Uterus (tissue), 4 donors: ENCODE results near the gene ARAP2. TPM values are rescaled to one million over a fixed set of nuclear protein-coding genes. Genes with fewer than 3 reads are reported as not detected.

Source experiments
- DNase-seq, 2 donors: peaks; one replicate each; pipeline ENCODE4 v3.0.0-alpha.2; 2019 to 2020
- H3K27ac ChIP-seq, 2 donors: fragments of 200-600 bp; sonication (generic); 1 replicate in 1 of 2; 2 replicates in 1 of 2; pipeline ENCODE4 v1.5.1; 2016 to 2018
- H3K27me3 ChIP-seq, 2 donors: fragments of 200-600 bp; sonication (generic); one replicate each; pipeline ENCODE4 v1.5.1; 2018 to 2019; ENCODE audit warnings: control low read depth in 1 of 2
- H3K36me3 ChIP-seq, 2 donors: fragments of 200-600 bp; sonication (generic); one replicate each; pipeline ENCODE4 v1.5.1; 2019; ENCODE audit warnings: control low read depth in 1 of 2
- H3K4me1 ChIP-seq, 2 donors: fragments of 200-600 bp; sonication (generic); one replicate each; pipeline ENCODE4 v1.5.1; 2018 to 2019; ENCODE audit warnings: control low read depth in 1 of 2
- H3K4me3 ChIP-seq, 2 donors: fragments of 200-600 bp; sonication (generic); 1 replicate in 1 of 2; 2 replicates in 1 of 2; pipeline ENCODE4 v1.5.1; 2018 to 2019; ENCODE audit warnings: mild to moderate bottlenecking in 1 of 2
- H3K9me3 ChIP-seq, 2 donors: fragments of 200-600 bp; sonication (generic); one replicate each; pipeline ENCODE4 v1.5.1; 2019; ENCODE audit warnings: control low read depth in 1 of 2
- CTCF ChIP-seq, 4 experiments: fragments of 200-600 bp in 2 of 4; fragments of 450-650 bp in 2 of 4; sonication (generic) in 2 of 4; IDR thresholded peaks; one replicate each; pipeline ENCODE4 v1.5.1; 2016 to 2019; ENCODE audit warnings: antibody characterized with exemption in 4 of 4, mild to moderate bottlenecking in 2 of 4, moderate library complexity in 1 of 4
- POLR2A ChIP-seq, 2 donors: fragments of 450-650 bp; IDR thresholded peaks; one replicate each; pipeline ENCODE4 v1.6.1; 2016; ENCODE audit warnings: antibody characterized with exemption in 2 of 2, mild to moderate bottlenecking in 1 of 2, moderate library complexity in 1 of 2
- intact Hi-C: fragments of 100-400 bp; cut with DNase I; formaldehyde crosslinking; loops from one replicate; pipeline ENCODE4 v1.15.1; 2023; ENCODE audit warnings: low total_unique reads
- total RNA-seq, 4 donors: library from RNA; depleted of rRNA in 3 of 4; stranded (reverse); fragments of >200 nt in 3 of 4; gene quantifications; one replicate each; pipeline versions ENCODE4 v1.1.0 to v1.2.4, GENCODE V29; 2014 to 2023
- donor health status: DM: yes; HTN: yes; CAD: no.

ARAP2 gene
- total RNA-seq, 4 donors from 2014 or later: 10.5 to 134 (median 27.1) TPM

- Histone ChIP-seq H3K27me3 (no peaks in the 10 kb centered on the region), H3K27ac (no peak overlapping the region), H3K4me1 (no peaks in the 10 kb centered on the region), H3K4me3 (no peak overlapping the region), H3K9me3 (no peaks in the 10 kb centered on the region), H3K36me3 (no peaks in the 10 kb centered on the region)
- DNase-seq: no peak
- TF ChIP-seq POLR2A (IDR thresholded peaks at IDR 0.05): no peak
- TF ChIP-seq CTCF (IDR thresholded peaks at IDR 0.05): no peak
- intact Hi-C loops: no loop called here
These were observed 200.4 kb downstream of the ARAP2 start for GRCh38 chr4:36043901-36044300.

GRCh38 chr4:36043241-36043640, 201.1 kb downstream of the ARAP2 start:
- Histone ChIP-seq H3K27me3 (no peaks in the 10 kb centered on the region), H3K27ac (no peak overlapping the region), H3K4me1 (no peaks in the 10 kb centered on the region), H3K9me3 (no peaks in the 10 kb centered on the region), H3K4me3 (no peak overlapping the region), H3K36me3 (no peaks in the 10 kb centered on the region)
- TF ChIP-seq CTCF (IDR thresholded peaks at IDR 0.05) (no peak), POLR2A (IDR thresholded peaks at IDR 0.05) (no peak)
- DNase-seq: no peak
- intact Hi-C loops: no loop called here

GRCh38 chr4:36042122-36042970, 202.0 kb downstream of the ARAP2 start:
- H3K27me3 ChIP-seq: no peaks in the 10 kb centered on the region
- no peak for TF ChIP-seq CTCF (IDR thresholded peaks at IDR 0.05)
- no peak for TF ChIP-seq POLR2A (IDR thresholded peaks at IDR 0.05)
- no peak overlapping the region for H3K4me3 ChIP-seq
- intact Hi-C loops: no loop called here
- H3K9me3 ChIP-seq: no peaks in the 10 kb centered on the region
- no peaks in the 10 kb centered on the region for H3K4me1 ChIP-seq
- no peak overlapping the region for H3K27ac ChIP-seq
- no peak for DNase-seq
- no peaks in the 10 kb centered on the region for H3K36me3 ChIP-seq

GRCh38 chr4:36041340-36041739, 203.0 kb downstream of the ARAP2 start:
- Histone ChIP-seq H3K27ac (no peak overlapping the region), H3K36me3 (no peaks in the 10 kb centered on the region), H3K4me3 (no peak overlapping the region), H3K27me3 (no peaks in the 10 kb centered on the region), H3K9me3 (no peaks in the 10 kb centered on the region), H3K4me1 (no peaks in the 10 kb centered on the region)
- DNase-seq: no peak
- intact Hi-C loops: no loop called here
- TF ChIP-seq CTCF (IDR thresholded peaks at IDR 0.05): no peak
- TF ChIP-seq POLR2A (IDR thresholded peaks at IDR 0.05): no peak

- no peaks in the 10 kb centered on the region for H3K9me3 ChIP-seq
- no peaks in the 10 kb centered on the region for H3K27me3 ChIP-seq
- no peak for TF ChIP-seq POLR2A (IDR thresholded peaks at IDR 0.05)
- no peak for TF ChIP-seq CTCF (IDR thresholded peaks at IDR 0.05)
These were observed 205.3 kb downstream of the ARAP2 start for GRCh38 chr4:36039026-36039425.

More at GRCh38 chr4:36039026-36039425, 205.3 kb downstream of the ARAP2 start:
- DNase-seq: no peak
- H3K27ac ChIP-seq: no peak overlapping the region
- intact Hi-C loops: no loop called here
- H3K36me3 ChIP-seq: no peaks in the 10 kb centered on the region
- H3K4me3 ChIP-seq: no peak overlapping the region
- H3K4me1 ChIP-seq: no peaks in the 10 kb centered on the region
